HEK293T (cell line): ENCODE data around the gene MAEA.

Experiments used
- CTCF ChIA-PET: fragments of 350-600 bp; formaldehyde crosslinking; extraction: SDS; loops from one replicate; lab custom pipeline; 2021; ENCODE audit warnings: antibody characterized with exemption, inconsistent platforms; lab: Yijun Ruan, JAX
- POLR2A ChIA-PET: fragments of 350-600 bp; formaldehyde crosslinking; extraction: SDS; loops from one replicate; lab custom pipeline; 2020; ENCODE audit warnings: antibody characterized with exemption, inconsistent platforms; lab: Yijun Ruan, JAX
- DNase-seq: peaks from one replicate; pipeline ENCODE4 v3.0.0; 2012; ENCODE audit warnings: mixed read lengths; ENCODE audit errors: extremely low spot score
- ARNT ChIP-seq: fragments of 450-650 bp; IDR thresholded peaks from 2 replicates; pipeline ENCODE4 v1.6.1; 2017; ENCODE audit warnings: mild to moderate bottlenecking
- BHLHE40 ChIP-seq: fragments of 450-650 bp; IDR thresholded peaks from 2 replicates; pipeline ENCODE4 v1.6.1; 2016; ENCODE audit warnings: mild to moderate bottlenecking, moderate library complexity, borderline replicate concordance
- CTBP1 ChIP-seq: fragments of 450-650 bp; IDR thresholded peaks from 2 replicates; pipeline ENCODE4 v1.6.1; 2016; ENCODE audit warnings: borderline replicate concordance
- ELF4 ChIP-seq: fragments of 450-650 bp; IDR thresholded peaks from 2 replicates; pipeline ENCODE4 v1.6.1; 2017; ENCODE audit warnings: antibody characterized with exemption
- FOXA1 ChIP-seq: fragments of 450-650 bp; IDR thresholded peaks from 2 replicates; pipeline ENCODE4 v1.6.1; 2016; ENCODE audit warnings: mild to moderate bottlenecking
- FOXK2 ChIP-seq: fragments of 450-650 bp; IDR thresholded peaks from 2 replicates; pipeline ENCODE4 v1.6.1; 2016; ENCODE audit warnings: mild to moderate bottlenecking
- FOXM1 ChIP-seq: fragments of 450-650 bp; IDR thresholded peaks from 2 replicates; pipeline ENCODE4 v1.6.1; 2017; ENCODE audit warnings: mild to moderate bottlenecking, borderline replicate concordance
- HDGF ChIP-seq: fragments of 450-650 bp; IDR thresholded peaks from 2 replicates; pipeline ENCODE4 v1.6.1; 2017; ENCODE audit warnings: antibody characterized with exemption, borderline replicate concordance
- L3MBTL2 ChIP-seq: fragments of 450-650 bp; conservative IDR thresholded peaks from 2 replicates; pipeline ENCODE4 v1.6.1; 2016; ENCODE audit warnings: mild to moderate bottlenecking
- LEF1 ChIP-seq: fragments of 450-650 bp; IDR thresholded peaks from 2 replicates; pipeline ENCODE4 v1.6.1; 2017; ENCODE audit warnings: mild to moderate bottlenecking, borderline replicate concordance
- NFRKB ChIP-seq: fragments of 450-650 bp; IDR thresholded peaks from 2 replicates; pipeline ENCODE4 v1.6.1; 2016; ENCODE audit warnings: mild to moderate bottlenecking, moderate library complexity
- SP1 ChIP-seq: fragments of 450-650 bp; IDR thresholded peaks from 2 replicates; pipeline ENCODE4 v1.6.1; 2017
- SUZ12 ChIP-seq: fragments of 450-650 bp; IDR thresholded peaks from 2 replicates; pipeline ENCODE4 v1.6.1; 2016; ENCODE audit warnings: mild to moderate bottlenecking
- TARDBP ChIP-seq: fragments of 450-650 bp; IDR thresholded peaks from 2 replicates; pipeline ENCODE4 v1.6.1; 2016
- ZNF384 ChIP-seq: fragments of 450-650 bp; IDR thresholded peaks from 2 replicates; pipeline ENCODE4 v1.6.1; 2016
- TF ChIP-seq, protein P1 (sequence below): fragments of 450-650 bp; IDR thresholded peaks from 2 replicates; pipeline ENCODE4 v1.6.1; 2016

MAEA gene

GRCh38 chr4:1241936-1242505 lies 47.7 kb upstream of the MAEA start:
- no peak for DNase-seq
- ChIA-PET CTCF (no interaction called here), POLR2A (no interaction called here)
- TF ChIP-seq FOXM1 = no peak
- TF ChIP-seq SUZ12 = no peak
- no peak for TF ChIP-seq NFRKB
- TF ChIP-seq FOXA1 = no peak
- TF ChIP-seq ZNF384 = no peak
- no peak for TF ChIP-seq L3MBTL2
- TF ChIP-seq HDGF = no peak
- no peak for TF ChIP-seq CTBP1
- TF ChIP-seq SP1 = no peak
- no peak for TF ChIP-seq TARDBP
- no peak for TF ChIP-seq ARNT
- no peak for TF ChIP-seq BHLHE40
- no peak for TF ChIP-seq FOXK2
- TF ChIP-seq LEF1 = no peak
- no peak for TF ChIP-seq ELF4
- TF ChIP-seq, protein P1, sequence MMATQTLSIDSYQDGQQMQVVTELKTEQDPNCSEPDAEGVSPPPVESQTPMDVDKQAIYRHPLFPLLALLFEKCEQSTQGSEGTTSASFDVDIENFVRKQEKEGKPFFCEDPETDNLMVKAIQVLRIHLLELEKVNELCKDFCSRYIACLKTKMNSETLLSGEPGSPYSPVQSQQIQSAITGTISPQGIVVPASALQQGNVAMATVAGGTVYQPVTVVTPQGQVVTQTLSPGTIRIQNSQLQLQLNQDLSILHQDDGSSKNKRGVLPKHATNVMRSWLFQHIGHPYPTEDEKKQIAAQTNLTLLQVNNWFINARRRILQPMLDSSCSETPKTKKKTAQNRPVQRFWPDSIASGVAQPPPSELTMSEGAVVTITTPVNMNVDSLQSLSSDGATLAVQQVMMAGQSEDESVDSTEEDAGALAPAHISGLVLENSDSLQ = no peak

DNA sequence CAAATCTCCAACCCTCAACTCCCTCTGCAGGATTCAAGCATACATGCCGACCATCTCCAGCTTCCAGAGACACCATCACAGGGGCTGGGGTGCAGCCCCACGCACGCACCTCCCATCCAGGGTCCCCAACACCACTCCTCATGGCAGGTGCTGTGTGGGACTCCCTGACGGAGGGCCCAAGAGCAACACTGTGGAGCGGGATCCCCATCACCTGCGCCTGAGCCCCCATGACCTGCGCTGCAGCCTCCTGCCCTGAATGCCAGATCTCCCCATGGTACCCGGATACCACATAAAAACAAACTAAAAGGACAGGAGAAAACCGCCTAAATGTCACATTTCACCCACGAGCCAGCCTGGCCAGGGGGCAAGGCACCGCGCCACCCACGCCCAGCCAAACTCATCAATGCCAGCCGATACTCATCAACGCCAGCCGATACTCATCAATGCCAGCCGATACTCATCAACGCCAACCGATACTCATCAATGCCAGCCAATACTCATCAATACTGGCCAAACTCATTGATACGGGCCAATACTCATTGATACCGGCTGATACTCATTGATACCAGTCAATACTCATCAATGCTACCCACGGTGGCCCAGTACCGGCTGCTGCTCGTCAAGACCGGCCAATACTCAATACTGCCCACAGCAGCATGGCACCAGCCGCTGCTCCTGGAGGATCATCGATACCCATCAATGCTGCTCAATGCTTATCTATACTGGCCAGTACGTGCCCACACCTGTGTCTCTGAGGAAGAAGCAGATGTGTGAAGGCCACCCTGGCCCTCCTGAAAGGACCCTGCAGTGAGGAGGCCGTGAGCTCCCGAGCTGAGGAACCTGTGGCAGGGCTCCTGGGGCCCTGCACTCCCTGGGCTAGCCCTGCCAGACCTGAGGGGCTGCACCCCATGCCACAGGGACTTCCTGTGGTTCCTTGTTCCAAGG lies 46.9 kb upstream of the MAEA start:
- TF ChIP-seq ELF4 (no peak), FOXM1 (no peak), TARDBP (no peak), FOXK2 (no peak), ZNF384 (no peak), ARNT (no peak), HDGF (no peak), LEF1 (no peak), SP1 (no peak), FOXA1 (no peak), NFRKB (no peak), L3MBTL2 (no peak), CTBP1 (no peak), BHLHE40 (no peak), SUZ12 (no peak)
- TF ChIP-seq, protein P1 = no peak
- ChIA-PET CTCF (no interaction called here), POLR2A (no interaction called here)
- DNase-seq = no peak

- TF ChIP-seq SUZ12 (no peak), BHLHE40 (no peak), L3MBTL2 (no peak), ARNT (no peak), LEF1 (no peak), FOXM1 (no peak)
- TF ChIP-seq, protein P1 = no peak
- POLR2A ChIA-PET = no interaction called here
- CTCF ChIA-PET = interaction anchor here (0.7 kb wide), 1 partner anchor 107 kb away, joined by 3 read pairs; no protein-coding TSS in a partner anchor
- no peak for DNase-seq
Observed at GRCh38 chr4:1243451-1244080, 46.1 kb upstream of the MAEA start.

- no peak for DNase-seq
- no peak for TF ChIP-seq FOXK2
- ChIA-PET CTCF (interaction anchor here (0.7 kb wide), 1 partner anchor 106 kb away, joined by 3 read pairs; no protein-coding TSS in a partner anchor), POLR2A (no interaction called here)
Observed at GRCh38 chr4:1244081-1244977, 45.4 kb upstream of the MAEA start.

DNA sequence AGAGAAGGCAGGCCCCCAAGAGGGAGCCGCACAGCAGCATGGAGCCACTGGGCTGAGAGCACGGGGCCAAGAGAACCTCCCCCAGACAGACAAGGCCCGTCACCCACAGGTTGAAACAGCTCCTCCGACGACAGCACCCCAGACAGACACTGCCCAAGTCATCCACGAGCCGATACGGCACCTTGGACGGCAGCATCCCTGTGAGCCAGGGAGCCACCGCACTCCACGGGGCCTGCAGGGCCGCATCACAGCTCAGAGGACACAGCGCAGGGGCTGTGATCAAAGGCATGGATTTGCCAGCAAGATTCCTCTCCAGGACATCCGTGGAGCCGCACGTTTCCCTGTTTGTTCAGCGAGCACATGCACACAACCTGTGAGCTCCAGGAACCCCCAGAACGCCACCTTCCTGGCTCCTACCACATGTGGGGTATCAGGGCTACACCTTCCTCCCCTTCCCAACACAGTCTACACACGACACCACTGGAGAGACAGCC lies 44.7 kb upstream of the MAEA start:
- ChIA-PET POLR2A (no interaction called here), CTCF (no interaction called here)
- TF ChIP-seq FOXK2 (no peak), FOXM1 (no peak), ARNT (no peak), HDGF (no peak), CTBP1 (no peak), L3MBTL2 (no peak), TARDBP (no peak), ELF4 (no peak), SUZ12 (no peak), SP1 (no peak), ZNF384 (no peak), FOXA1 (no peak), LEF1 (no peak), NFRKB (no peak), BHLHE40 (no peak)
- TF ChIP-seq, protein P1 = no peak
- DNase-seq = no peak
